Astrocyte of the cerebellum (primary cell): ENCODE results near the gene PIK3R6.

Experiments
- DNase-seq: peaks from one replicate; pipeline ENCODE4 v3.0.0-alpha.2; 2011; ENCODE audit warnings: low read depth
- H3K4me3 ChIP-seq: 2 replicates; pipeline ENCODE4 v1.5.1; 2011; ENCODE audit warnings: mild to moderate bottlenecking, low read depth, low read length, moderate library complexity
- CTCF ChIP-seq: IDR thresholded peaks from 2 replicates; pipeline ENCODE4 v1.5.1; 2012; ENCODE audit warnings: low read length, low read depth, moderate library complexity, mild to moderate bottlenecking; ENCODE audit errors: missing control alignments
- in situ Hi-C: cut with HindIII; loops from 2 replicates; pipeline ENCODE4 v1.10.0; 2017; ENCODE audit warnings: low sequenced_read_pairs

Gene PIK3R6

GRCh38 chr17:8900207-8900606 is 32.7 kb upstream of the PIK3R6 start:
- DNase-seq, result no peak
- in situ Hi-C loops, result no loop called here
- H3K4me3 ChIP-seq, result no peak overlapping the region
- TF ChIP-seq CTCF, result no peak

GRCh38 chr17:8898636-8899035 is 31.2 kb upstream of the PIK3R6 start:
- no peak for DNase-seq
- TF ChIP-seq CTCF, result no peak
- no peak overlapping the region for H3K4me3 ChIP-seq
- in situ Hi-C loops, result loop anchor here (5.0 kb wide), 1 partner anchor 49 kb away; no protein-coding TSS in a partner anchor

- no peak overlapping the region for H3K4me3 ChIP-seq
- in situ Hi-C loops, result loop anchor here (5.0 kb wide), 1 partner anchor 49 kb away; no protein-coding TSS in a partner anchor
- TF ChIP-seq CTCF, result no peak
- no peak for DNase-seq
These were observed 30.7 kb upstream of the PIK3R6 start for GRCh38 chr17:8898126-8898525.

GRCh38 chr17:8896641-8897635 is 29.5 kb upstream of the PIK3R6 start:
- in situ Hi-C loops, result loop anchor here (5.0 kb wide), 1 partner anchor 50 kb away; no protein-coding TSS in a partner anchor

GRCh38 chr17:8896087-8896486 is 28.6 kb upstream of the PIK3R6 start:
- no peak overlapping the region for H3K4me3 ChIP-seq
- DNase-seq, result no peak
- no peak for TF ChIP-seq CTCF
- in situ Hi-C loops, result loop anchor here (5.0 kb wide), 1 partner anchor 51 kb away; no protein-coding TSS in a partner anchor

More at GRCh38 chr17:8896641-8897635, 29.5 kb upstream of the PIK3R6 start:
- no peak for TF ChIP-seq CTCF
- no peak for DNase-seq
- no peak overlapping the region for H3K4me3 ChIP-seq

GRCh38 chr17:8894673-8895578 is 27.5 kb upstream of the PIK3R6 start:
- H3K4me3 ChIP-seq, result no peak overlapping the region
- peak; percentile 43 for DNase-seq
- TF ChIP-seq CTCF, result peak; percentile 89
- in situ Hi-C loops, result loop anchor here (5.0 kb wide), 1 partner anchor 52 kb away; no protein-coding TSS in a partner anchor
